GM18508 (cell line): Measurements from ENCODE around the gene GIGYF2.

Experiments used
- ATAC-seq: cut with Tn5 transposase; IDR thresholded peaks from one replicate; pipeline ENCODE4 v1.9.1; 2021; ENCODE audit warnings: moderate number of reproducible peaks; ENCODE audit not compliant: insufficient read depth, unreplicated experiment

GIGYF2 gene

DNA sequence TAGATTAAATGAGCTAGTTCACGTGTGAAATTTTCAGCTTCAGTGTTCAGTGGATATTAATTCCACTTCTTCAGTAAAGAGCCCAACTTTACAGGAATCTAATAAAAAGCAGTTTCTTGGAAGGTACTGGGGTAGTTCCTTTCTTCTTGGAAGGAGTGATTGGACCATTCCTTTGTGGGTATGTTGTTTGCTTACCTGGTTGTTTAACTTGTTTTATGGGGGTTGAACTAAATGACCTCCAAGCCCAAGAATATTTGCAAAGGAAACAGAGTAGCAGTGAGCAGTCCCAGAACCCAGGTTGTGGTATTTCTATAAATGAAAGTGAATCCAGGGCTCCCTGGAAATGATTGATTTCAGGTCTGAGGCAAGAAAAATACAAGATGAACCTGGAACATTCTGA is 47.8 kb downstream of the GIGYF2 start:
- no peak for ATAC-seq

DNA sequence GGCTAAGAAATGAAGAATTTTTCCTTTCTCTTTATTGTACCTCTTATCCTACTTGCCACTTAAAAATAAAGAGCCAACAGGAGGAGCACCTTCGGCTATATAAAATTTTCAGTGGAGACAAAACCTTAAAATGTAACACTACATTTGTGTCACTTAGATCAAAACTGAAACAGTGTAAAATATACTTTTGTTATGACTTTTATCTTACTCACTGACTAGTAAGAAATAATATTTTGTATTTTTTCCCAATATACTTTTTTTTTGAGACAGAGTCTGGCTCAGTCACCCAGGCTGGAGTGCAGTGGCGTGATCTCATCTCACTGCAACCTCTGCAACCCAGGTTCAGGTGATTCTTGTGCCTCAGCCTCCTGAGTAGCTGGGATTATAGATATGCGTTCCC is 50.9 kb downstream of the GIGYF2 start:
- ATAC-seq = no peak

DNA sequence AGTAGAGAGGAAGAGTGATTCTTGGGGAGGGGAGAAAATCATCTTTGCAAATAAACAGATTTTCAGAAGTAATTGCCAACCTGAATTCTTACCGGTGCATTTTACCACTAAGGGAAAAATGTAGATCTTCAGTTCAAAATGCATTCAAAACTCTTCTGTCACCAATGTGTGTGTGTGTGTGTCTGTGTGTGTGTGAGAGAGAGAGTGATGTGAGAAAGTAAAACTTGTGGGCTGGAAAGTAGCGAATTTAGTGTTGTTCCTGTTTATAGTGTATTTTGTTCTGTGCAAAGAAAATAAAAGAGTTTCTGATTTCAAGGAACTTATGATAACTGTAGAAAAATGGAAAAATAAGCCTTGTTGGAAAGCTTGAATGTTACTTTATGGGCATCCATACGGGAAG is 52.2 kb downstream of the GIGYF2 start:
- ATAC-seq = no peak

DNA sequence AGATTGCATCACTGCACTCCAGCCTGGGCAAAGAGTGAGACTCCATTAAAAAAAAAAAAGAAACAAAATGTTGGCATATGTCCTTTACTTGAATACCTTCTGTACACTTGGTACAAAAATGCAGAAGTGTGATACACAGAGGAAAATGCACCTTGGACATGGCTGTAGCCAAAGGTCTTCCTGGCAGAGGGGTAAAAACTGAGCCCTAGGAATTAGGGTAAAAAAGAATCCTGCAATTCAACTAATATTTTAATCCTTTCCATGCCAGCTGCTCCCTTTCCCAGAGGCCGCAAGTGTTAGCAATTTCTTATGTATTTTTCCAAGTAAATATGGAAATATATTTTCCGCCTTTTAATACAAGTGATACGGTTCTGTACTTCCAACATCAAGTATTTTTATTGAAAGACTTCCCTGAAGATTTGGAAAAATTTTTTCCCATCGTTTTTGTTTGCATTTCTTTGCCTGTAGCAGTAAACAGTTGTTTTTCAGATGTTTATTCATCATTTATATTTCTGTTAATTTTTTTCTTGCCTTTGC is 53.1 kb downstream of the GIGYF2 start:
- ATAC-seq = no peak

- no peak for ATAC-seq
Measured at GRCh38 chr2:232757905-232758304, 60.8 kb downstream of the GIGYF2 start.

GRCh38 chr2:232761301-232761907 is 64.3 kb downstream of the GIGYF2 start:
- ATAC-seq = no peak

GRCh38 chr2:232767866-232768265 is 70.7 kb downstream of the GIGYF2 start:
- ATAC-seq = no peak

GRCh38 chr2:232770207-232770606 is 73.1 kb downstream of the GIGYF2 start:
- no peak for ATAC-seq

DNA sequence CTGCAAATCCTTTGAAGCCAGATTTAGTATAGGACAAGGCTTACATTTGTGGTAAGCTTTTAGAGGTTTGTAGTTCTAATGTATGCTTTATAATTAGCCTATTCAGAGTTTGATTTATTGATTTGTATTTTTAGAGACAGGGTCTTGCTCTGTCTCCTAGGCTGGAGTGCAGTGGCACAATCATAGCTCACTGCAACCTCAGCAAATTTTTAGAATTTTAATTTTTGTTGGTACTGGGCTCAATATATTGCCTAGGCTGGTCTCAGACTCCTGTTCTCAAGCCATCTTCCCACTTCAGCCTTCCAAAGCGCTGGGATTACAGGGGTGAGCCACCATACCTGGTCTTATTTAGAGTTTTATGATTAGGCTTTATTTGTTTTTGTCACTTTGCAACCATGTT is 74.7 kb downstream of the GIGYF2 start:
- no peak for ATAC-seq

DNA sequence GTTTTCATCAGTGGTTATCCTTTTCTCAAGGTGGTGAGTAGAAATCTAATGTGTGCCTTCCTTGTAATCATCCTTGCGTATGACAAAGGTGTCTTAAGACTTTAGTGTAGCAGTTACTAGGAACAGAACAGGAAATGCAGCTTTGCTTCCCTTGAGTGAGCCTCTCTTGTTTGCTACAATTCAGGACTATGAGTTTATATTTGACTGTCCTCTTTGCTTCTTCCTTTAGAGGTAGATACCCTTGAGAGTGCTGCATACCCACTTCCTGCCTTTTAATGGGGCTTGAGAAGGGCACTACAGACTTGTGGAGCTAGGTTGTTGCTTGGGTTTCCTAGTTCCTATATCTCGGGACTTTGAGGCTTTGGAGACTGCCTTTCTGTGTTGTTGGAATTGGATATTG is 75.4 kb downstream of the GIGYF2 start:
- peak; percentile 70 for ATAC-seq

GRCh38 chr2:232773815-232774214 is 76.7 kb downstream of the GIGYF2 start:
- no peak for ATAC-seq

DNA sequence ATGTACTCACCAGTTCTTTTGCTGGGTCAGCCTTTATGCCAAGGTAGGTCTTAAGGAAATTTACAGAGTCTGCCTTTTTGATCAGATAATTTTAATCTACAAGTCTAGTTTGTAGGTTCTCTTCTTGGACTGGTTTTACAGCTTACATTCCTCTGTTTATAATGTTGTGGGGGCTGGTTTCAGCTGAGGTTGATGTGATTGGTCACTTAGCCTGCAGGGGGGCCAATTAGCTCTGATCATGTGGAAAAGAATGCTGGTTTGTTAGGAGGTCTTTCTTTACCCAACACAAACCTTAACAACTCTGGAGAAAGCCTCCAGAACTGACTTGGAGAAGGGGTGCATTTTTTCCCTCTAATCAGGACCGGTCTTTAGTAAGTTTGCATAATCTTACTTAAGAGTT is 79.3 kb downstream of the GIGYF2 start, which contains the start of gene KCNJ13:
KCNJ13 (minus strand) TSS at position 131 of the 400 bp plus-strand sequence. CDS start 5,203 bp downstream, outside the sequence.
- no peak for ATAC-seq

- ATAC-seq = no peak
Measured at GRCh38 chr2:232777276-232777675, 80.1 kb downstream of the GIGYF2 start.

- no peak for ATAC-seq
Measured at GRCh38 chr2:232779465-232779864, 82.3 kb downstream of the GIGYF2 start.

- ATAC-seq = no peak
Measured at GRCh38 chr2:232779934-232780333, 82.8 kb downstream of the GIGYF2 start.

- ATAC-seq = peak; percentile 93
Measured at GRCh38 chr2:232781765-232782164, 84.6 kb downstream of the GIGYF2 start.

DNA sequence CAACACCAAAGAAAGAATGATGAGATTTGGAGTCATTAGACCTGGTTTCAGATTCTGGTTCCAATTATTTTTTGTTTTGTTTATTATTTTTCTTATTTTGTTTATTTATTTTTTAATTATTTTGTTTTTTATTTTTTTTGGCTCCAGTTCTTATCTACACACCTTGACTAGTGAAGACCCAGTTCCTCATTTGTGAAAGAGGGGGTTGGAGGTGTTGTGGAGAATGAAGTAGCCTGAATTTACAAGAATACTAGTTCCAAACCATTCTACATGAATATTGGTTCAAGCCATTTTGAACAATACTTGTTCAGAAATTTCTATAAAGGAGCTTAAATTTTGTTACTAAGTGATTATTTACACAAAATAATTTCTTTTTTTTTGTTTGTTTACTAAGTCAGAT is 86.1 kb downstream of the GIGYF2 start:
- no peak for ATAC-seq

DNA sequence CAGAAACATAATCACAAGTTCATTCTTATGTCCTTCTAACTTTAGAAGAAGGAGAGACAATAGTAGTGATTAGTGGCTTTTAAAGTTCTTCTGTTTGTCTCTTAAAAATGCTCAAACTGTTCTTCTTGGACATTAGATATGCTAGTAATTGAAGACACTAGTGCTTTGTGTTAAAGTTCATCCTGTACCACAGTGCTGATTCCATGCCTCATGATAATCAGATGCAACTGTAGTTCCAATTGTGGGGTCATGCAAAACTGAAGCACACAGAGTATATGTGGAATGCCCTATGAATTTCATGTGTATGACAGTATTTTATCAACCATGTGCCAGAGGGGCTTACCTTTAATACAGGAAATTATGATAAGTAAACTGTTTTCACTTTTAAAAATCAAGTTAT is 90.7 kb downstream of the GIGYF2 start:
- no peak for ATAC-seq

DNA sequence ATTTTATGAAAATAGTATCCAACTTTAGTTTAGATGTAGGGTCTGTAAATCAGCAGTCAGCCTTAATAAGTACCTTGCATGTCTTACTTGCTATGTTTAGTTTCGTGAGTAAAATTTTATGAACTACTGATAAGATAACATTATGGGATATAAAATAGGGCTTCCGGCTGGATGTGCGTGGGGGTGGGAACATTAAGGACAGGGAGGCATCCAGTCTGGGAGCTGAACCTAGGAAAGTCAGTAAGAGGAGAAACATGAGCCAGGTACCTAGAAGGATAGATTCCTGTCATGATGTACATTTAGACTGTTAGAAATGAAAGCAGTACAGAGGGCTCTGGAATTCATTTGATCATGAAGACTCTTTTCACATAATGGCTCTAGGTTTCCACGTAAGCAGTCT is 92.0 kb downstream of the GIGYF2 start:
- no peak for ATAC-seq

DNA sequence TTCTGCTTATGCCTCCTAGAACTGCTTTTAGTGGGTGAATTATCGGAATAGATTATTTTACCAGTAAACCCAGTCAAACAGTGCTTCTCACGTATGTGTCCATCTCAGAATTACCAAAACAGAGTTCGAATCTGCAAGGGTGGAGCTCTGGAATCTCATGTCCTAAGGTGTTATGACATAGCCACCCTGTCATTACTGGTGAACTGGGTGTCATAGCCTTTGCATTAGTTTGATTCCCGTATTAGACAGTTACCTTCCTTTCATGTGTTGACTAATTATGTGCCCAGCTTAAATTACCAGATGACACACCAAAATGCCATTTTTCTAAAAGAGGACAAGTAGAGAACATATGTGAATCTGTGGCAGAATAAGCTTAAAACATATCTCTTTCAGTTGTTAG is 94.4 kb downstream of the GIGYF2 start:
- no peak for ATAC-seq

DNA sequence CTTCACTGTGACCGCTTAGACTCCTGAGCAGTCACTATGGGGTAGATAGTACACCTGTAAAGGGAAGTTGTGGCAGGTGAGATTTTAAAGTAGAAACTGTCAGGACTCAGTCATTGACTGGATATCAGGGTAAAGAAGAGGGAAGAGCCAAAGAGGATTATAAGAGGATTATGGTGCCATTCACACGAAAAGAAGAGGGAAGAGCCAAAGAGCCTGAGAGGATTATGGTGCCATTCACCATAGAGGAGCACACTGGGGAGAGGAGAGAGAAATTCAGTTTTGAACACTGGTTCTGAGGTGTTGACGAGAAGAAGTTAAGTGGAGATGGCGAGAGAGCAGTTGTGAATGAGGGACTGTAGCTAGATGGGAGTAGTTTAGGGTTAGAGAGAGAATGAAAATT is 96.1 kb downstream of the GIGYF2 start:
- no peak for ATAC-seq

DNA sequence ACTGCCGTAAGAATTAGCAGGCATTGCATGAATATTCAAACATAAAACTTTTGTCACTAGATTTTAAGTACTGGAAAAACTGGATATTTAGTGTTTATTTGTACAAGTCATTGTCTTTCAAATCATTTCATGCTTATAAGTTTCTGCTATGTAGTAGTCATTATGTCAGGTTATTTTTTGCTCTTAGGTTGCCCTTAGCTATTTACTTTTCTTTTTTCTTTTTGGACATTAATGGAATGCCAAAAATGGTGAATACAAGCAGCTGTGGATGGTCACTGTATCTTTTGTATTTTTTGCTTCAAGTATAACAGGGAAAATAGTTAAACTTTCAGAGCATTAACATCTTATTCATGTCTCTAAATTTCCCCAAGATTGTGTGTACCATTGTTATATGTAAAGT is 97.8 kb downstream of the GIGYF2 start:
- no peak for ATAC-seq
